GM19463 (cell line): ENCODE data around the gene FRA10AC1.

ENCODE experiments used
- ATAC-seq: cut with Tn5 transposase; IDR thresholded peaks from one replicate; pipeline ENCODE4 v1.9.1; 2021; ENCODE audit warnings: mild to moderate bottlenecking, moderate library complexity; ENCODE audit not compliant: unreplicated experiment

FRA10AC1 gene, protein sequence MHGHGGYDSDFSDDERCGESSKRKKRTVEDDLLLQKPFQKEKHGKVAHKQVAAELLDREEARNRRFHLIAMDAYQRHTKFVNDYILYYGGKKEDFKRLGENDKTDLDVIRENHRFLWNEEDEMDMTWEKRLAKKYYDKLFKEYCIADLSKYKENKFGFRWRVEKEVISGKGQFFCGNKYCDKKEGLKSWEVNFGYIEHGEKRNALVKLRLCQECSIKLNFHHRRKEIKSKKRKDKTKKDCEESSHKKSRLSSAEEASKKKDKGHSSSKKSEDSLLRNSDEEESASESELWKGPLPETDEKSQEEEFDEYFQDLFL

GRCh38 chr10:93702210-93703001, at the start of gene FRA10AC1:
TSS of gene FRA10AC1 (minus strand) at chr10:93702592. CDS start at chr10:93700106, 2,486 bp downstream.
- ATAC-seq: peak; percentile 85

DNA sequence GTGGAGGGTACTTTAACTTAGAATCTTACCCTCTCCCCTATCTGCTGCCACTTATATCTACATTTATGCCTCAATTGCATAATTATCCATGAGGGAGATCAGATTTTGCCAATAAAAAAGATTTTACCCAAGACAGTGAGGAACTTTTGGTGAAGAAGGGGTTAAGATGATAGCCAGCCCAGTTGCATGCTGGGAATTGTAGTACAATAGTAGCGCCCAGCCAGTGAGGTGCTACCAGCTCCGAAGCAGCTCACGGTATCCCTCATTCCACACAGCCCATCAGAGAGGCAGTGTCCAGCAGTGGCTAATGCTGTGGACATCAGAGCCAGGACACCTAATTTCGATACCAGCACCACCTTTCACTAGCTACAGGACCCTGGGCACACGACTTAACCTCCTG, 49.4 kb upstream of the FRA10AC1 start:
- no peak for ATAC-seq

DNA sequence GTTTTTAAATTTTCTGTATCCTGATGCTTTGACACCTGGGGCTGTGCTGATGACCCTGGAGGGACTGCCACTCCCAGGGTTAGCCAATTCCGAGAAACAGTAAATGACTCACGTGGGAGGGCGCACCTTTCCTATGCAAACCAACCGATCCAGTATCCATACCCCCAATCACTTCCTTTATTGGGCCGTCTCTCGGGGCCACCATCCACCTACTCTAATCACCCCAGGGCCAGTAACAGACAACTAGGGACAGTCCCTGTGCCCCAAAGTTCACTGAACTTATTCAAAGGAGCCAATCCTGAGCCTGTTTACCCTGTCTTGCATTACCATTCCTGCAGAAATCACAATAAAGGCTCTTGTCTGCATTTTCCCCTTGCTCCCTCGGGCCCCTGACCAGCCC, 48.7 kb upstream of the FRA10AC1 start:
- ATAC-seq: no peak

GRCh38 chr10:93749218-93749799, 46.9 kb upstream of the FRA10AC1 start:
- no peak for ATAC-seq

DNA sequence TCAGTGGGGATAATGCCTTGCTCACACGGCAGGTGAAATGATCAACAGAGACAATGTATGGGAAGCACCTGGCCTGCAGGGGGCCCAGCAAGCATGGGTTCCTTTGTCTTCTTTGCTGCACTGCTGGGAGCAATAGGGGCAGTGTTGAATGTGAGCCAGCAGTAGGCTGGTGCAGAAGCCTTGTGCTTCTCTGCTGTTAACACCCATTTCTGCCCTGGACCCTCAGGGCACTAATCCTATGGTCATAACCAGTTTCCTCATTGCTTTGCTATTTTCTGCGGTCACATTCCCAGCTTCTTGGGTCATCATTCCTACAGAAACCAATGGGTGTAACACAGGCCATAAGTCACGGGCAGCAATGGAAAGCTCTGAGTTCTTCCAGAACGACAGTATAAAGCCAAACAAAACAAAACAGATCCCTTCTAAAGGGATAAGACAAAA, 44.5 kb upstream of the FRA10AC1 start:
- peak; percentile 36 for ATAC-seq

GRCh38 chr10:93745408-93746065, 43.1 kb upstream of the FRA10AC1 start:
- ATAC-seq: no peak

GRCh38 chr10:93742633-93743349, 40.4 kb upstream of the FRA10AC1 start:
- peak; percentile 87 for ATAC-seq

DNA sequence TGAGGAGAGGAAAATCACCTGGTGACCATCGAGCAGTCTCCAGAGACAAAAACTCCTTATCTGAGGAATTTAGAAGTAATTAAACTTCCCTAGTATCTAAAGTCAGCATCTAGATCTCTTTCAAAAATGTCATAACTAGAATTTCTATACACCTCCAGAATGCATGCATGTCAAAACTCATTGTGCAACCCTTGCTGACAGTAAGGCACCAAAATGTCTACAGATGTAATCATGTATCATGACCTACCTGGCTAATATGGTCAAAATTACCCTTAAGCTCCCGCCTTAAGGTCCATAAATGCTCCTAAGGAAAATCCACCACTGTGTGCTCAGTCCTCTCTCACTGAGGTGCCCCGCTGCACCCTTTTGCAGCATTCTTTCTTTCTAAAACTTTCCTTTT, 39.0 kb upstream of the FRA10AC1 start:
- no peak for ATAC-seq

DNA sequence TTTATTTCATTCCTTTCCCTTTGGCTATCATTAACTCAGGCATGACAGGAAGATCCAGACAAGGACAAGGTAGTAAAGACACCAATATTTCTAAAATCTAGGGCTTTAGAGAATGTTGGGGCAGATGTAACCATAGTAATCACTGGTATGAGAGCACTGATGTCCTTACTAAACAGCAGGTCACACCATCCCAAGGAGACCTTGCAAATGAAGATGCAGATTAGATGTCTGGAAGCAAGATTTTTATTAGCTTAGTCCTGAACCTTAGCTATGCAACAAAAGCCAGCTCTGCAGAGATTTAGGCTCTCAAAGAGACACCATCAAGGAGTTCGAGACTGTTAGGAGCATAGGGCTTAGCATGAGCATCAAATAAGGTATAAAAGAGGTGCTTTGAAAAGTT, 23.6 kb upstream of the FRA10AC1 start:
- ATAC-seq: no peak

- ATAC-seq: no peak
Observed at GRCh38 chr10:93723153-93723552, 20.8 kb upstream of the FRA10AC1 start.

DNA sequence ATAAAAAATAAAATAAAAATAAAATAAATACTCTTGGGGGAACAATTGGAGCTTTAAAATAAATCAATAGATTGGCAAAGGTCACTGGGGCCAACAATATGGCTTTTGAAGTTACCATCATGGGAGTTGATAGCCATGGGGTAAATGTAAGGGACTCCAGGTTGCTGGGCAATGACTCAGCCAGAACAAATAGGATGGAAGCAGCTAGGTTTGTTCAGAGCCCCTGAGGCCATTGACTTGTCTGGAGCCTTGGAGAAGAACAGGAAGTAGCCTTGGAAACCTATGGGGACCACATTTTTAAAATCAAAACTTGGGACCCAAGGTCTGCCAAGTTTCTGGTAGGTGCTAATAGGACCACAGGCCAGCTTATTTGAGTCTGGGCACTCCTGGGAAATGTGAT, 20.2 kb upstream of the FRA10AC1 start:
- no peak for ATAC-seq

- no peak for ATAC-seq
Observed at GRCh38 chr10:93719901-93720300, 17.5 kb upstream of the FRA10AC1 start.

- peak; percentile 36 for ATAC-seq
Observed at GRCh38 chr10:93718937-93719725, 16.7 kb upstream of the FRA10AC1 start.

GRCh38 chr10:93716766-93717165, 14.4 kb upstream of the FRA10AC1 start:
- no peak for ATAC-seq

DNA sequence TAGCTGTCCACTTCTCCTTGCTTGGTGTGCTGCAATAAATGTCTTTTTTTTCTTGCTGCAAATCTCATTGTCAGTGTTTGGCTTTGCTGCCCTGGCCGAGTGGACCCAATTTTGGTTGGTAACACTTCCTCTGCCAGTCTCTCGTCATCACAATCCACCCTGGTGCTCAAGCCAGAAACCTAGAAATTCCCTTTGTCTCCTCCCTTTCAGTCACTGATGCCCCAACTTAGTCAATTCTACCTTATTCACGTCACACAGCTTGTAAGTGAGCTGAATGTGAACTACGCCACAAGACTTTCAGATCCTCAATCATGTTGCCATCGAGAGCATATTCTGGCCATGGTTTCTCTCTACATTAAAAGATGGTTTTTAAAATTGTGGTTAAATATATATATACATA, 13.0 kb upstream of the FRA10AC1 start:
- peak; percentile 90 for ATAC-seq

DNA sequence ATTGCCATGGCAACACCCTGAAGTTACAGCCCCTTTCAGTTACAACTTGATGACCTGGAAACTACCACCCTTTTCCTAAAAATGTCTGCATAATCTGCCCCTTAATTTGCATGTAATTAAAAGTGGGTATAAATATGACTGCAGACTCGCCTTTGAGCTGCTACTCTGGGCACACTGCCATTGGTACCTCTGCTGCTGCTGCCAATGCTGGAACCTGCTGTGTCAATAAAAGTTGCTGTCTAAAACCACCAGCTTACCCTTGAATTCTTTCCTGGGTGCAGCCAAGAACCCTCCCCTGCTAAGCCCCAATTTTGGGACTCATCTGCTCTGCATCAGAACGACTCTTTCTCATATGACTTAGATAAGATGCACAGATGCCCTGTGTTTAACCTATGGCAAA, 10.2 kb upstream of the FRA10AC1 start:
- no peak for ATAC-seq

DNA sequence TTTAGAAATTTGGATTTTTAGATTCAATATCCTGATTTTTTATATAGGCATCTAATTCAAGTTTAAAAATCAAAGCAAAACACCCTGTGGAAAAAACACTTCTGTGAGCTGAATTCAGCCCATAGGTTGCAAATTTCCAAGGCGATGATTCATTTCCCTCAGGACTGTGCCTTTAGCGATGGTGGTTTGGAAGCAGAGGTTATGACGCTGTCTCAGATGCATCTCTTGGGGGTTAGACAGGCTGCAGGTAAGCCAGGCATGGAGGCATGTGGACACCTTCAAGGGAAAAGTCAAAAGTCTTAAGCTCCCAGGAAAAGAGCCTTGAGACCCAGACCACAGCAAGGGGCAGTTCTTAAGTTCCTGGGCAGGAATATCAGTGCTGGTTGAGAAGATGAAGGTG, 9.5 kb upstream of the FRA10AC1 start:
- ATAC-seq: no peak

GRCh38 chr10:93710333-93710909, 8.0 kb upstream of the FRA10AC1 start:
- no peak for ATAC-seq

- ATAC-seq: no peak
Observed at GRCh38 chr10:93707623-93708022, 5.2 kb upstream of the FRA10AC1 start.

GRCh38 chr10:93704451-93704850, 2.1 kb upstream of the FRA10AC1 start:
- ATAC-seq: no peak
